GM15510 (cell line): ENCODE data around the gene BCORL1.
A peak's percentile ranks its signal among the peaks of the same experiment; 100 is the strongest.

Experiments used
- POLR2A ChIP-seq: IDR thresholded peaks from 3 replicates; pipeline ENCODE4 v1.6.1; 2011; ENCODE audit warnings: borderline replicate concordance; ENCODE audit not compliant: insufficient read length; ENCODE audit errors: extremely low read depth

Gene BCORL1

GRCh38 chrX:129982300-129983251, at the start of gene BCORL1:
Gene BCORL1 (plus strand): TSS chrX:129982635. CDS start chrX:130005232, 22,597 bp downstream.
- peak; percentile 67 for TF ChIP-seq POLR2A

GRCh38 chrX:129932821-129933321, 49.6 kb upstream of the BCORL1 start:
- no peak for TF ChIP-seq POLR2A

- no peak for TF ChIP-seq POLR2A
Measured at GRCh38 chrX:129933700-129934099, 48.7 kb upstream of the BCORL1 start.

GRCh38 chrX:129934461-129934860, 48.0 kb upstream of the BCORL1 start:
- no peak for TF ChIP-seq POLR2A

GRCh38 chrX:129934952-129935351, 47.5 kb upstream of the BCORL1 start:
- no peak for TF ChIP-seq POLR2A

- no peak for TF ChIP-seq POLR2A
Measured at GRCh38 chrX:129938081-129938480, 44.4 kb upstream of the BCORL1 start.

GRCh38 chrX:129939986-129940385, 42.4 kb upstream of the BCORL1 start:
- TF ChIP-seq POLR2A, result no peak

GRCh38 chrX:129940721-129941120, 41.7 kb upstream of the BCORL1 start:
- TF ChIP-seq POLR2A, result no peak

- TF ChIP-seq POLR2A, result no peak
Measured at GRCh38 chrX:129945131-129945530, 37.3 kb upstream of the BCORL1 start.

GRCh38 chrX:129953334-129953648, 29.1 kb upstream of the BCORL1 start:
- TF ChIP-seq POLR2A, result no peak

- TF ChIP-seq POLR2A, result no peak
Measured at GRCh38 chrX:129953881-129954280, 28.6 kb upstream of the BCORL1 start.

GRCh38 chrX:129954804-129955203, 27.6 kb upstream of the BCORL1 start:
- no peak for TF ChIP-seq POLR2A

GRCh38 chrX:129955682-129956081, 26.8 kb upstream of the BCORL1 start:
- no peak for TF ChIP-seq POLR2A

GRCh38 chrX:129956145-129956544, 26.3 kb upstream of the BCORL1 start:
- no peak for TF ChIP-seq POLR2A

GRCh38 chrX:129956765-129957164, 25.7 kb upstream of the BCORL1 start:
- TF ChIP-seq POLR2A, result no peak
